LNCaP clone FGC (cell line): ENCODE measurements around the gene CLEC16A.

Source experiments
- DNase-seq: peaks from one replicate; pipeline ENCODE4 v3.0.0-alpha.2; 2011; ENCODE audit warnings: low read depth
- H3K4me3 ChIP-seq: 2 replicates; pipeline ENCODE4 v1.5.1; 2011; ENCODE audit warnings: mild to moderate bottlenecking, low read depth, low read length, control low read depth
- TF ChIP-seq, protein P1 (sequence below): IDR thresholded peaks from 2 replicates; pipeline ENCODE4 v1.5.1; 2012; ENCODE audit warnings: mild to moderate bottlenecking; ENCODE audit not compliant: control insufficient read depth, insufficient read depth; ENCODE audit errors: extremely low read depth

Gene CLEC16A

DNA sequence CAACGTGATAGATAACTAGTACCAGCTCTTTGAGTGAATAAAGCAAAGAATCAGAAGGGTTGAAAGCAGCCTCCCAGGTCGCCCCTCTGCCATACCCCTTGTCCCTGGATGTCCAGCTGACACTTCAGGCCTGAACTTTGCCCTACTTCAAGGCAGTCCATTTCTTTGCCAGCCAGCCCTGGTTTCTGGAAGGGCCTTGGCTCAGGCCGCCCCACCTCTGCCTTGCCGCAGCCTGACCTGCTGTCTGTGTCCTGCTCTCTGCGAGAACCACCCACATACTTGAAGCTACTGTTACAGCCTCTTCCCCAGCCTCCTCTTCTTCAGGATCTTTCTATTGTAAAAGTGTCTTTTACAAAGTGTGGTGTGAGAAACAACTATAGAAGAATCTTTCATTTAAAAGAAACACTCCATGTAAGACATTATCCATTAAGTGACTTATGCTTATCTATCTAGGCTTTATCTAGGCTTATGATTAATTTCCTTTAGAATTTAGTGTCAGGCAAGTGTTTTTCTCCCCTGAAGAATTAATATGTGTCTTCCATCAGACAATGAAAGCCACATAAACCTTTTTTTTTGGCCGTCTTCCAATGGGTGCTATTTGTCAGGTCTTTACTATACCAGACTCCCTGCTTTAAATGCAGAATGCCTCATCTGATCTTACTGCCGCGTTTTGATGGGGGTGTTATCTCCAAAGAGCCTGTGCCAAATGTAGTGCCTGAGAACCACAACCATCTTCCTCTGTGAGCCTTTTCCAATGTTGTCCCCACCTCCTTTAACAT is 177.7 kb downstream of the CLEC16A start:
- H3K4me3 ChIP-seq = no peak overlapping the region
- TF ChIP-seq, protein P1, sequence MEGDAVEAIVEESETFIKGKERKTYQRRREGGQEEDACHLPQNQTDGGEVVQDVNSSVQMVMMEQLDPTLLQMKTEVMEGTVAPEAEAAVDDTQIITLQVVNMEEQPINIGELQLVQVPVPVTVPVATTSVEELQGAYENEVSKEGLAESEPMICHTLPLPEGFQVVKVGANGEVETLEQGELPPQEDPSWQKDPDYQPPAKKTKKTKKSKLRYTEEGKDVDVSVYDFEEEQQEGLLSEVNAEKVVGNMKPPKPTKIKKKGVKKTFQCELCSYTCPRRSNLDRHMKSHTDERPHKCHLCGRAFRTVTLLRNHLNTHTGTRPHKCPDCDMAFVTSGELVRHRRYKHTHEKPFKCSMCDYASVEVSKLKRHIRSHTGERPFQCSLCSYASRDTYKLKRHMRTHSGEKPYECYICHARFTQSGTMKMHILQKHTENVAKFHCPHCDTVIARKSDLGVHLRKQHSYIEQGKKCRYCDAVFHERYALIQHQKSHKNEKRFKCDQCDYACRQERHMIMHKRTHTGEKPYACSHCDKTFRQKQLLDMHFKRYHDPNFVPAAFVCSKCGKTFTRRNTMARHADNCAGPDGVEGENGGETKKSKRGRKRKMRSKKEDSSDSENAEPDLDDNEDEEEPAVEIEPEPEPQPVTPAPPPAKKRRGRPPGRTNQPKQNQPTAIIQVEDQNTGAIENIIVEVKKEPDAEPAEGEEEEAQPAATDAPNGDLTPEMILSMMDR = no peak
- no peak for DNase-seq

DNA sequence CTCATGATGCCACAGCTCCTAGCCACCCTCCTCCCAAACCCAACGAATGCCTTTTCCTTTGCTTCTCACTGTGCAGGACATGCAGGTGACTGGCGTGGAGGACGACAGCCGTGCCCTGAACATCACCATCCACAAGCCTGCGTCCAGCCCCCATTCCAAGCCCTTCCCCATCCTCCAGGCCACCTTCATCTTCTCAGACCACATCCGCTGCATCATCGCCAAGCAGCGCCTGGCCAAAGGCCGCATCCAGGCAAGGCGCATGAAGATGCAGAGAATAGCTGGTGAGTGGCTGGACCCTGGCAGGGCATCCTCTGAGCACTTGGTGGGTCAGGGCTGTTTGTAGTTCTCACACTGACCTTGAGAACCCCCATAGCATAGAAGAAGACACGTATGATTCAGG is 179.3 kb downstream of the CLEC16A start:
- H3K4me3 ChIP-seq = no peak overlapping the region
- TF ChIP-seq, protein P1 = no peak
- no peak for DNase-seq

DNA sequence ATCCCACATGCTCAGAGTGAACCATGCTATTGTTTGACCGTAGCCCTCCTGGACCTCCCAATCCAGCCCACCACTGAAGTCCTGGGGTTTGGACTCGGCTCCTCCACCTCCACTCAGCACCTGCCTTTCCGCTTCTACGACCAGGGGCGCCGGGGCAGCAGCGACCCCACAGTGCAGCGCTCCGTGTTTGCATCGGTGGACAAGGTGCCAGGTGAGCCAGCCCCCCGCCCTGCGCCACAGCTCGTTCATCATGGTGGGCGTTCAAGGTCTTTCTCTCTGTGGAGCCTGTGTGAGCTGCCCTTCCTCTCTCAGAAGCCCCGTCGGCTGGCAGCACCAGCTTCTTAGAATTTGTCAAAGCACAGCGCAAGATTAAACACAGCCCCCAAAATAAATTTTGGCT is 181.6 kb downstream of the CLEC16A start:
- TF ChIP-seq, protein P1 = no peak
- H3K4me3 ChIP-seq = no peak overlapping the region
- DNase-seq = no peak

DNA sequence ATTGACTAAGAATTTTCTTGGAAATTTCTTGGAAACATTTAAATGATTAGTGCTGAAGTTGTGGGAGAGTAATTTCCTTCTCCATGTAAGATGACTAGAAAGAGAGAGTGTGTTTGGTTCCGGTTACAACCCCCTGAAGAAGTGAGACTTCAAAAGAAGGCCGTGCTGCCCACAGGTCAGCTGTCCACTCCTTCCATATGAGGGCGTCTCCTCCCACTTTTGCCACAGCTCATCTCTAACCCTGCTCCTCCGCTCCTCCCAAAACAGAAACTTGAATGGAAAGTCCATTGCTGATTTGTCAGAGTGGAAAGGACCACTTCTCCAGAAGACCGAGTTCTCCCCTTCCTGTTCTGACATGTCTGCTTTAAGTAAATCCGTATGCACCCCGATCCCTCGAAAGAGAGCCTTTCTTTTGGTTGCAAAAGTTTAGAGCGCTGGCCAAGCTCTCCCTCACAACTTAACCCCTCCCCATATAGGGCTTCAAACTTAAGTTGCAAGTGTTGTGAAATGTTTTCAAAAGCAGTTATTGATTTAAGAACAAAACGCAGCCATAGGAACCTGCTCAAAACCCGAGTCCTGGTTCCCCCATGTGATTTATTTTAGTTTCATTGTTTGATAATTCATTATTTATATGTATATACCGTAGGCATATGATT is 182.2 kb downstream of the CLEC16A start:
- TF ChIP-seq, protein P1 = no peak
- H3K4me3 ChIP-seq = no peak overlapping the region
- no peak for DNase-seq

DNA sequence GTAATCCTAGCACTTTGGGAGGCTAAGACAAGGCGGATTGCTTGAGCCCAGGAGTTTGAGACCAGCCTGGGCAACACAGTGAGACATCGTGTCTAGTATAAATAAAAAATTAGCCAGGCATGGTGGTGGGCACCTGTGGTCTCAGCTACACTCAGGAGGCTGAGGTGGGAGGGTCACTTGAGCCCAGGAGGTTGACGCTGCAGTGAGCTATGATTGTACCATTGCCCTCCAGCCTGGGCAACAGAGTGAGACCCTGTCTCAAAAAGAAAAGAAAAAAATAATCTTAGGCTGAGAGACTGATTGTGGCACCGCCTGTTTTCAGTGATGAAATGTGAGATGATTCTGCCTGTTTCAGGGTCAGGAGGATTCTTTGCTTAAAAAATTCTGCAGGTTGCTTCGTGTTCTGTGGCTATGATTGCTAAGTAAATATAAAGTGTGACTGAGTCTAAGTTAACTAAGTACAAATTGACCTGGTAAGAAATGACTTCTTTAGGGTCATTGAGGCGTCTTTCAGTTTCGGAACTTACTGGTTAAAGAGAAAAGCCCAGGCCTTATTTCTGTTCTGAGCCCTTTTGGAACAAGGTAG is 183.3 kb downstream of the CLEC16A start:
- TF ChIP-seq, protein P1 = no peak
- no peak overlapping the region for H3K4me3 ChIP-seq
- DNase-seq = no peak

DNA sequence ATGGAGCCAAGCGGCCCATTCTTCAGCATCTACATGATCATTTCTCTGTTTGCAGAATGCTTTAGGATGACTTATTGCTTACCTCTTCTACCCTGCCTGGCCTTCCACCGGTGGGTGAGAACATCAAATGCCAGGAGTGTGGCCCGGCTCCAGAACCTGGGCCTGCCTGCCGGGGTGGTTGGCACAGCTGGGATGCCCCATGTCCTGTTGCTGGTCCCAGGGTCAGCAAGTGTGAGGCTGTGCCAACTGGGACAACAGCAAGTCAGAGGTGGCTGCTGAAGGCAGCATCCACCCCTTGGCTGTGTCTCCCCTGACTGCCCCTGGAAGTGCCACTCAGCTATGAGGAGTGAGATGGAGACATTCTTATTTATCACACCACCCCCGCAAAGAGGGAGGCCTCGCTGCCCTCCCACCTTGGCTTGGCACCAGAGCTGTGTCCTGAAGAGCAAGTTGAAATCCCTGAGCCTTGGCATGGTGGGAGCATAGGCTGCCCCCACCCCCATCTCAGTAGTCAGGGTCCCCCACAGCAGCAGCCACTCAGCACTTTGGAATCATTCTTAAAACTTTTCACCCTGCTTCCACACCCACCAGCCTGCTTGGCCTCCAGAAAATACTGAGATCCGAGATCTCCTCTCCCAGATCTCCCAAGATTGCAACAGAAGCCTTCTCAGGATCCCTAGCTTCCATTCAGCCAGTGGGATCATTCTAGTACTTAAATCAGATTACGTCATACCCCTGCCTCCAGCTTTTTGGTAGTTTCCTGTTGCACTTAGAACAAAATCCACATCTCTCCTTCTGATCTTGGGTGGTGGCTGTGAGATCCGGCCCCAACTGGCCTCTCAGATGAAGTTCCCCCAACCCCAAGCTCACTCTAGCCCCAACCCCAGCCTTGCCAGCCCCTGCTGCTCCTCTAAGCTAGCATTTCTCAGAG is 184.1 kb downstream of the CLEC16A start:
- DNase-seq = no peak
- TF ChIP-seq, protein P1 = no peak
- no peak overlapping the region for H3K4me3 ChIP-seq
